ENCODE results near the gene MBLAC2.

MBLAC2 gene

GRCh38 chr5:90477073-90477472 lies 2.5 kb upstream of the MBLAC2 start:
- Histone ChIP-seq H3K36me3 (ENCODE audit: control insufficient read depth, insufficient read depth, low read length) (no peaks in the 10 kb centered on the region), H3K4me3 (replicated peaks; ENCODE audit: low read depth, low read length) (no peak overlapping the region), H3K27me3 (replicated peaks; ENCODE audit: control insufficient read depth, insufficient read depth, low read length) (no peaks in the 10 kb centered on the region)
- no peak for DNase-seq (ENCODE audit: extremely low read depth, insufficient read length)
- TF ChIP-seq CTCF (IDR thresholded peaks at IDR 0.05; ENCODE audit: insufficient read depth, low read length, poor library complexity, severe bottlenecking) = no peak

GRCh38 chr5:90476391-90476790 lies 1.8 kb upstream of the MBLAC2 start:
- DNase-seq (ENCODE audit: extremely low read depth, insufficient read length) = no peak
- Histone ChIP-seq H3K36me3 (ENCODE audit: control insufficient read depth, insufficient read depth, low read length) (no peaks in the 10 kb centered on the region), H3K27me3 (replicated peaks; ENCODE audit: control insufficient read depth, insufficient read depth, low read length) (no peaks in the 10 kb centered on the region), H3K4me3 (replicated peaks; ENCODE audit: low read depth, low read length) (no peak overlapping the region)
- TF ChIP-seq CTCF (IDR thresholded peaks at IDR 0.05; ENCODE audit: insufficient read depth, low read length, poor library complexity, severe bottlenecking) = no peak

GRCh38 chr5:90475436-90475980 lies 937 bp upstream of the MBLAC2 start:
- Histone ChIP-seq H3K27me3 (replicated peaks; ENCODE audit: control insufficient read depth, insufficient read depth, low read length) (no peaks in the 10 kb centered on the region), H3K36me3 (ENCODE audit: control insufficient read depth, insufficient read depth, low read length) (no peaks in the 10 kb centered on the region), H3K4me3 (replicated peaks; ENCODE audit: low read depth, low read length) (peak overlapping the region; percentile 85)
- DNase-seq (ENCODE audit: extremely low read depth, insufficient read length) = no peak
- no peak for TF ChIP-seq CTCF (IDR thresholded peaks at IDR 0.05; ENCODE audit: insufficient read depth, low read length, poor library complexity, severe bottlenecking)

GRCh38 chr5:90473396-90474234 lies 956 bp downstream of the MBLAC2 start:
- TF ChIP-seq CTCF (IDR thresholded peaks at IDR 0.05; ENCODE audit: insufficient read depth, low read length, poor library complexity, severe bottlenecking) = no peak
- no peaks in the 10 kb centered on the region for H3K27me3 ChIP-seq (replicated peaks; ENCODE audit: control insufficient read depth, insufficient read depth, low read length)
- no peaks in the 10 kb centered on the region for H3K36me3 ChIP-seq (ENCODE audit: control insufficient read depth, insufficient read depth, low read length)
- H3K4me3 ChIP-seq (replicated peaks; ENCODE audit: low read depth, low read length) = peak overlapping the region; percentile 85
- no peak for DNase-seq (ENCODE audit: extremely low read depth, insufficient read length)

- no peak for DNase-seq (ENCODE audit: extremely low read depth, insufficient read length)
- H3K27me3 ChIP-seq (replicated peaks; ENCODE audit: control insufficient read depth, insufficient read depth, low read length) = no peaks in the 10 kb centered on the region
- H3K36me3 ChIP-seq (ENCODE audit: control insufficient read depth, insufficient read depth, low read length) = no peaks in the 10 kb centered on the region
- no peak for TF ChIP-seq CTCF (IDR thresholded peaks at IDR 0.05; ENCODE audit: insufficient read depth, low read length, poor library complexity, severe bottlenecking)
- H3K4me3 ChIP-seq (replicated peaks; ENCODE audit: low read depth, low read length) = peak overlapping the region; percentile 85
Measured at GRCh38 chr5:90472783-90473395, 1.7 kb downstream of the MBLAC2 start.
